ENCODE measurements around the gene BRF1. TPM values are rescaled to one million over a fixed set of nuclear protein-coding genes. Genes with fewer than 3 reads are reported as not detected.
"Not testable (repeated sequence)": the region's sequence is repeated elsewhere in the genome, so short reads cannot be mapped to it uniquely, and the experiment has no call there.

The BRF1 gene
- total RNA-seq, 1 experiment from 2014 or later: 25.0 TPM

- Histone ChIP-seq H3K4me3 (no peak overlapping the region), H3K27me3 (no peaks in the 10 kb centered on the region), H3K9me3 (no peaks in the 10 kb centered on the region), H3K36me3 (no peaks in the 10 kb centered on the region)
- no peak for DNase-seq
Observed at GRCh38 chr14:105283899-105284298, 16.9 kb downstream of the BRF1 start.

GRCh38 chr14:105283028-105283427 is 17.8 kb downstream of the BRF1 start:
- H3K36me3 ChIP-seq: no peaks in the 10 kb centered on the region
- no peak for DNase-seq
- no peak overlapping the region for H3K4me3 ChIP-seq
- no peaks in the 10 kb centered on the region for H3K27me3 ChIP-seq
- no peaks in the 10 kb centered on the region for H3K9me3 ChIP-seq

- no peaks in the 10 kb centered on the region for H3K9me3 ChIP-seq
- no peak overlapping the region for H3K4me3 ChIP-seq
- DNase-seq: no peak
- no peaks in the 10 kb centered on the region for H3K27me3 ChIP-seq
- no peaks in the 10 kb centered on the region for H3K36me3 ChIP-seq
Observed at GRCh38 chr14:105282098-105282725, 18.6 kb downstream of the BRF1 start.

GRCh38 chr14:105281371-105282097 is 19.3 kb downstream of the BRF1 start:
- Histone ChIP-seq H3K4me3 (no peak overlapping the region), H3K36me3 (no peaks in the 10 kb centered on the region), H3K27me3 (no peaks in the 10 kb centered on the region), H3K9me3 (no peaks in the 10 kb centered on the region)
- no peak for DNase-seq

GRCh38 chr14:105280525-105280924 is 20.3 kb downstream of the BRF1 start:
- Histone ChIP-seq H3K27me3 (no peaks in the 10 kb centered on the region), H3K4me3 (no peak overlapping the region), H3K36me3 (no peaks in the 10 kb centered on the region), H3K9me3 (no peaks in the 10 kb centered on the region)
- DNase-seq: no peak

- H3K36me3 ChIP-seq: no peaks in the 10 kb centered on the region
- no peaks in the 10 kb centered on the region for H3K9me3 ChIP-seq
- DNase-seq: no peak
- no peak overlapping the region for H3K4me3 ChIP-seq
- no peaks in the 10 kb centered on the region for H3K27me3 ChIP-seq
Observed at GRCh38 chr14:105279642-105280361, 21.0 kb downstream of the BRF1 start.

- not testable (repeated sequence) for H3K9me3 ChIP-seq, H3K27me3 ChIP-seq, H3K4me3 ChIP-seq, H3K36me3 ChIP-seq, DNase-seq
Observed at GRCh38 chr14:105277448-105277847, 23.4 kb downstream of the BRF1 start.

GRCh38 chr14:105275267-105275946 is 25.4 kb downstream of the BRF1 start:
- Histone ChIP-seq H3K4me3 (no peak overlapping the region), H3K9me3 (no peaks in the 10 kb centered on the region), H3K27me3 (no peaks in the 10 kb centered on the region), H3K36me3 (no peaks in the 10 kb centered on the region)
- DNase-seq: no peak

GRCh38 chr14:105274637-105275036 is 26.2 kb downstream of the BRF1 start:
- Histone ChIP-seq H3K27me3 (no peaks in the 10 kb centered on the region), H3K4me3 (no peak overlapping the region), H3K9me3 (no peaks in the 10 kb centered on the region), H3K36me3 (no peaks in the 10 kb centered on the region)
- no peak for DNase-seq

GRCh38 chr14:105273062-105273461 is 27.7 kb downstream of the BRF1 start:
- H3K9me3 ChIP-seq: no peaks in the 10 kb centered on the region
- H3K36me3 ChIP-seq: no peaks in the 10 kb centered on the region
- no peaks in the 10 kb centered on the region for H3K27me3 ChIP-seq
- no peak overlapping the region for H3K4me3 ChIP-seq
- no peak for DNase-seq

- DNase-seq: no peak
- Histone ChIP-seq H3K27me3 (no peaks in the 10 kb centered on the region), H3K9me3 (no peaks in the 10 kb centered on the region), H3K4me3 (no peak overlapping the region), H3K36me3 (no peaks in the 10 kb centered on the region)
Observed at GRCh38 chr14:105272623-105273022, 28.2 kb downstream of the BRF1 start.

GRCh38 chr14:105271224-105271890 is 29.4 kb downstream of the BRF1 start:
- no peaks in the 10 kb centered on the region for H3K9me3 ChIP-seq
- no peaks in the 10 kb centered on the region for H3K27me3 ChIP-seq
- no peak for DNase-seq
- no peak overlapping the region for H3K4me3 ChIP-seq
- H3K36me3 ChIP-seq: no peaks in the 10 kb centered on the region

- DNase-seq: no peak
- Histone ChIP-seq H3K4me3 (no peak overlapping the region), H3K27me3 (no peaks in the 10 kb centered on the region), H3K9me3 (no peaks in the 10 kb centered on the region), H3K36me3 (no peaks in the 10 kb centered on the region)
Observed at GRCh38 chr14:105269405-105269804, 31.4 kb downstream of the BRF1 start.

GRCh38 chr14:105268736-105269354 is 32.0 kb downstream of the BRF1 start:
- no peak for DNase-seq
- H3K36me3 ChIP-seq: no peaks in the 10 kb centered on the region
- no peaks in the 10 kb centered on the region for H3K27me3 ChIP-seq
- H3K4me3 ChIP-seq: no peak overlapping the region
- H3K9me3 ChIP-seq: no peaks in the 10 kb centered on the region

GRCh38 chr14:105267820-105268548 is 32.8 kb downstream of the BRF1 start:
- Histone ChIP-seq H3K36me3 (no peaks in the 10 kb centered on the region), H3K4me3 (no peak overlapping the region), H3K27me3 (no peaks in the 10 kb centered on the region), H3K9me3 (no peaks in the 10 kb centered on the region)
- no peak for DNase-seq

- Histone ChIP-seq H3K36me3 (no peaks in the 10 kb centered on the region), H3K27me3 (no peaks in the 10 kb centered on the region), H3K9me3 (no peaks in the 10 kb centered on the region), H3K4me3 (no peak overlapping the region)
- DNase-seq: no peak
Observed at GRCh38 chr14:105261781-105262180, 39.0 kb downstream of the BRF1 start.
